PC-3 (cell line): Measurements from ENCODE around the gene CPD.

Source experiments
- CTCF ChIP-seq: fragments of 300-600 bp; sonication (generic); conservative IDR thresholded peaks from 2 replicates; pipeline ENCODE4 v1.5.1; 2017; ENCODE audit warnings: antibody characterized with exemption, low read depth, mild to moderate bottlenecking, low read length
- EZH2 ChIP-seq: fragments of 300-600 bp; sonication (generic); IDR thresholded peaks from one replicate; pipeline ENCODE4 v1.6.1; 2017; ENCODE audit warnings: antibody characterized with exemption, mild to moderate bottlenecking, low read length; ENCODE audit not compliant: unreplicated experiment
- EZH2phosphoT487 ChIP-seq: fragments of 300-600 bp; sonication (generic); IDR thresholded peaks from 2 replicates; pipeline ENCODE4 v1.6.1; 2018; ENCODE audit warnings: mild to moderate bottlenecking, antibody characterized with exemption, low read length, borderline replicate concordance

GRCh38 chr17:30345527-30346075 lies 33.1 kb upstream of the CPD start:
- TF ChIP-seq CTCF (no peak), EZH2 (no peak), EZH2phosphoT487 (no peak)
